Nephron (organoid): ENCODE data around the gene IL19.

Experiments
- H3K27ac Mint-ChIP-seq, 3 experiments: 2 replicates each; pipeline ENCODE4 v1.8.0; 2020; ENCODE audit warnings: mixed read lengths in 3 of 3, mild to moderate bottlenecking in 2 of 3, moderate library complexity in 1 of 3
- H3K27me3 Mint-ChIP-seq: 2 replicates; pipeline ENCODE4 v1.8.0; 2021; ENCODE audit warnings: low read depth, mild to moderate bottlenecking, moderate library complexity, mixed read lengths
- H3K36me3 Mint-ChIP-seq: 2 replicates; pipeline ENCODE4 v1.8.0; 2020; ENCODE audit warnings: low read depth, mixed read lengths
- H3K4me1 Mint-ChIP-seq: 2 replicates; pipeline ENCODE4 v1.8.0; 2020; ENCODE audit warnings: mixed read lengths
- H3K4me3 Mint-ChIP-seq, 3 experiments: 2 replicates each; pipeline ENCODE4 v1.8.0; 2020; ENCODE audit warnings: mild to moderate bottlenecking in 3 of 3, mixed read lengths in 3 of 3, moderate library complexity in 2 of 3
- H3K9me3 Mint-ChIP-seq: 2 replicates; pipeline ENCODE4 v1.8.0; 2020; ENCODE audit warnings: mixed read lengths
- TF ChIP-seq, protein P1 (sequence below), 3 experiments: fragments of 200-600 bp; sonication (generic); IDR thresholded peaks; one replicate each; pipeline ENCODE4 v1.5.0; 2021; ENCODE audit warnings: antibody characterized with exemption in 3 of 3; ENCODE audit not compliant: unreplicated experiment in 3 of 3

IL19 gene

GRCh38 chr1:206875752-206876377 lies 105.3 kb downstream of the IL19 start:
- H3K36me3 Mint-ChIP-seq, result no peaks in the 10 kb centered on the region
- no peak overlapping the region for H3K4me3 Mint-ChIP-seq
- no peak overlapping the region for H3K27ac Mint-ChIP-seq
- TF ChIP-seq, protein P1, sequence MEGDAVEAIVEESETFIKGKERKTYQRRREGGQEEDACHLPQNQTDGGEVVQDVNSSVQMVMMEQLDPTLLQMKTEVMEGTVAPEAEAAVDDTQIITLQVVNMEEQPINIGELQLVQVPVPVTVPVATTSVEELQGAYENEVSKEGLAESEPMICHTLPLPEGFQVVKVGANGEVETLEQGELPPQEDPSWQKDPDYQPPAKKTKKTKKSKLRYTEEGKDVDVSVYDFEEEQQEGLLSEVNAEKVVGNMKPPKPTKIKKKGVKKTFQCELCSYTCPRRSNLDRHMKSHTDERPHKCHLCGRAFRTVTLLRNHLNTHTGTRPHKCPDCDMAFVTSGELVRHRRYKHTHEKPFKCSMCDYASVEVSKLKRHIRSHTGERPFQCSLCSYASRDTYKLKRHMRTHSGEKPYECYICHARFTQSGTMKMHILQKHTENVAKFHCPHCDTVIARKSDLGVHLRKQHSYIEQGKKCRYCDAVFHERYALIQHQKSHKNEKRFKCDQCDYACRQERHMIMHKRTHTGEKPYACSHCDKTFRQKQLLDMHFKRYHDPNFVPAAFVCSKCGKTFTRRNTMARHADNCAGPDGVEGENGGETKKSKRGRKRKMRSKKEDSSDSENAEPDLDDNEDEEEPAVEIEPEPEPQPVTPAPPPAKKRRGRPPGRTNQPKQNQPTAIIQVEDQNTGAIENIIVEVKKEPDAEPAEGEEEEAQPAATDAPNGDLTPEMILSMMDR (IDR thresholded peaks at IDR 0.05; ENCODE audit: unreplicated experiment in 3 of 3), result no peak
- no peaks in the 10 kb centered on the region for H3K27me3 Mint-ChIP-seq
- H3K9me3 Mint-ChIP-seq, result peaks cover 40% of the 10 kb centered on the region
- no peaks in the 10 kb centered on the region for H3K4me1 Mint-ChIP-seq

GRCh38 chr1:206878456-206878855 lies 107.9 kb downstream of the IL19 start:
- Mint-ChIP-seq H3K27ac (no peak overlapping the region), H3K4me1 (no peaks in the 10 kb centered on the region), H3K27me3 (no peaks in the 10 kb centered on the region), H3K36me3 (no peaks in the 10 kb centered on the region), H3K4me3 (no peak overlapping the region), H3K9me3 (peaks cover 42% of the 10 kb centered on the region)
- TF ChIP-seq, protein P1 (IDR thresholded peaks at IDR 0.05; ENCODE audit: unreplicated experiment in 3 of 3), result no peak

DNA sequence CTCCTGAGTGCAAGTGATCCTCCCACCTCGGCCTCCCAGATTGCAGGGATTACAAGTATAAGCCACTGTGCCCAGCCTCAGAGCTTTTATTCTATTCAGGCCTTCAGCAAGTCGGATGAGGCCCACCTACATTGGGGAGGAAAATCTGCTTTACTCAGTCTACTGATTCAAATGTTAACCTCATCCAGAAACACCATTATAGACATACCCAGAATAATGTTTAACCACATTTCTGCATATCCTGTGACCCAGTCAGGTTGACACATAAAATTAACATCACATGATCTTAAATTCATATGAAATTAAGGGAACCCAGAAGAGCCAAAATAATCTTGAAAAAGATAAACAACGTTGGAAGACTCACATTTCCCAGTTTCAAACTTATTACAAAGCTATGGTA lies 109.7 kb downstream of the IL19 start:
- Mint-ChIP-seq H3K36me3 (no peaks in the 10 kb centered on the region), H3K4me3 (no peak overlapping the region), H3K27ac (no peak overlapping the region), H3K27me3 (peaks cover 4% of the 10 kb centered on the region), H3K4me1 (no peaks in the 10 kb centered on the region), H3K9me3 (peaks cover 37% of the 10 kb centered on the region)
- TF ChIP-seq, protein P1 (IDR thresholded peaks at IDR 0.05; ENCODE audit: unreplicated experiment in 3 of 3), result no peak

GRCh38 chr1:206882555-206882954 lies 112.0 kb downstream of the IL19 start:
- Mint-ChIP-seq H3K9me3 (peaks cover 21% of the 10 kb centered on the region), H3K4me1 (no peaks in the 10 kb centered on the region)

DNA sequence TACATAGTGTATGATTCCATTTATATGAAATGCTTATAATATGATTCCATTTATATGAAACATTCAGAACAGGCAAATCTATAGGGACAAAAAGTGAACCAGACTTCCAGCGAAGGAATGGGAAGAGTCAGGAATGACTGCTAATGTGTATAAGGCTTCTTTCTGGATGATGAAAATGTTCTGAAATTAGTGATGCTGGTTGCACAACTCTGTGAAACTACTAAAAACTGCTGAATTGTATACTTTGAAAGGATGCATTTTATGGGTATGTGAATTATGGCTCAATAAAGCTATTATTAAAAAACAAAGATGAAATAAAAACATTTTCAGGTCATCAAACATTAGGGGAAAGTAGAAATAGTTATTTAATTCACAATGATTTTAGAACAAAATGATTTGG lies 112.6 kb downstream of the IL19 start:
- H3K9me3 Mint-ChIP-seq, result peaks cover 16% of the 10 kb centered on the region
- H3K4me1 Mint-ChIP-seq, result no peaks in the 10 kb centered on the region
- H3K27me3 Mint-ChIP-seq, result peaks cover 5% of the 10 kb centered on the region
- no peaks in the 10 kb centered on the region for H3K36me3 Mint-ChIP-seq
- no peak overlapping the region for H3K27ac Mint-ChIP-seq
- TF ChIP-seq, protein P1 (IDR thresholded peaks at IDR 0.05; ENCODE audit: unreplicated experiment in 3 of 3), result no peak
- H3K4me3 Mint-ChIP-seq, result no peak overlapping the region

More at GRCh38 chr1:206882555-206882954, 112.0 kb downstream of the IL19 start:
- no peak overlapping the region for H3K27ac Mint-ChIP-seq
- TF ChIP-seq, protein P1 (IDR thresholded peaks at IDR 0.05; ENCODE audit: unreplicated experiment in 3 of 3), result no peak
- H3K27me3 Mint-ChIP-seq, result peaks cover 4% of the 10 kb centered on the region
- no peak overlapping the region for H3K4me3 Mint-ChIP-seq
- no peaks in the 10 kb centered on the region for H3K36me3 Mint-ChIP-seq

DNA sequence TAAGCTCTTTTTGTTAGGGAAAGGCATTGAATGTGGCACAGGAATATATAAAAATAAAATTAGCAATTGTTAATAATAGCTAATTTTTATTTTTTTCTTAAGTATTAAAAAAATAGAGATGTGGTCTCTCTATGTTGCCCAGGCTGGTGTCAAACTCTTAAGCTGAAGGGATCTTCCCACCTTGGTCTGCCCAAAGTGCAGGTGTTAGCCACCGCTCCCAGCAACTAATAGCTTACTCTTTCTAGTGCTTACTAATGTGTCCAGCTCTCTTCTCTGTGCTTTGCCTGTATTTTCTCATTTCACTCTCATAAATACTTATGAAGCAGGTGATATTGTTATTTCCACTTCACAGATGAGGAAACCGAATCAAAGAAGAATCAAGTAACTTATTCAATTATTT lies 113.3 kb downstream of the IL19 start:
- Mint-ChIP-seq H3K4me3 (no peak overlapping the region), H3K27me3 (peaks cover 9% of the 10 kb centered on the region), H3K4me1 (no peaks in the 10 kb centered on the region)

More for the DNA sequence above, 113.3 kb downstream of the IL19 start:
- H3K27ac Mint-ChIP-seq, result no peak overlapping the region
- no peaks in the 10 kb centered on the region for H3K36me3 Mint-ChIP-seq
- H3K9me3 Mint-ChIP-seq, result peaks cover 12% of the 10 kb centered on the region
- TF ChIP-seq, protein P1 (IDR thresholded peaks at IDR 0.05; ENCODE audit: unreplicated experiment in 3 of 3), result no peak
